ENCODE results near the gene FANCC. TPM values are rescaled to one million over a fixed set of nuclear protein-coding genes. Genes with fewer than 3 reads are reported as not detected.

The FANCC gene
- total and polyA plus RNA-seq, 12 donors, result 1.9 to 6.1 (median 3.3) TPM

GRCh38 chr9:95211028-95211427, 106.5 kb downstream of the FANCC start:
- no peak for TF ChIP-seq CTCF (IDR thresholded peaks at IDR 0.05)
- TF ChIP-seq POLR2A (IDR thresholded peaks at IDR 0.05), result no peak
- Histone ChIP-seq H3K4me3 (no peak overlapping the region), H3K4me1 (replicated peaks in 1 of 2) (peaks cover 4 to 11% of the 10 kb centered on the region in 2 donors), H3K27me3 (no peaks in the 10 kb centered on the region), H3K36me3 (replicated peaks in 1 of 2) (no peaks in the 10 kb centered on the region), H3K9me3 (replicated peaks in 1 of 3) (no peaks in the 10 kb centered on the region), H3K27ac (no peak overlapping the region)
- DNase-seq, result peak in 3 of 7 donors; percentile 24 to 27 (median 27)
- 20 to 40% (median 26%) methylated on average over 1 of the region's 1 CpG for WGBS, 4 donors
- intact Hi-C loops (cut with DNase I), result no loop called here

DNA sequence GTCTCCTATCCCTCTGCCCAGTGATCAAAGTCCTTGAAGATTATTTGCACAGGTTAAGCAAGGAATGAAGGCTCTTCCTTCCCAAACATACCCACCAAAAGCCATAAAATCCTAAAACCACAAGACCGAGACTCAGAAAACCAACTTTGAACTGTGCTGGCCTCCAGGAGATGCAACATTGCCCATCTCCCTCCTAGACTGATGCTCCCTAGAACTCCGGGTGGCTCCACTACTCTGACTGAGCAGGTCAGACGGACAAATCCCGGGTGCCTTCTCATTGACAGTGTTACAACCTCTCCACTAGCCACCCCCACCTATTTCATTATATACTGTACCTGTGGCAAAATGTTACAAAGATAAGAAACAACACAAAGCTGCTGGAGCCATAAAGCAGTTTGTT, 110.1 kb downstream of the FANCC start:
- intact Hi-C loops (cut with DNase I), result no loop called here
- no peaks in the 10 kb centered on the region for H3K9me3 ChIP-seq (replicated peaks in 1 of 3)
- no peaks in the 10 kb centered on the region for H3K36me3 ChIP-seq (replicated peaks in 1 of 2)
- TF ChIP-seq CTCF (IDR thresholded peaks at IDR 0.05), result no peak
- TF ChIP-seq POLR2A (IDR thresholded peaks at IDR 0.05), result no peak
- no peaks in the 10 kb centered on the region for H3K27me3 ChIP-seq
- no peak for DNase-seq
- peaks cover 4 to 8% of the 10 kb centered on the region in 2 donors for H3K4me1 ChIP-seq (replicated peaks in 1 of 2)
- H3K4me3 ChIP-seq, result no peak overlapping the region
- H3K27ac ChIP-seq, result no peak overlapping the region
- WGBS, 4 donors, result 93 to 100% (median 94%) methylated on average over 4 of the region's 4 CpGs

GRCh38 chr9:95206143-95206542, 111.4 kb downstream of the FANCC start:
- TF ChIP-seq POLR2A (IDR thresholded peaks at IDR 0.05) (no peak), CTCF (IDR thresholded peaks at IDR 0.05) (no peak)
- WGBS, 4 donors, result 78 to 86% (median 81%) methylated on average over 8 of the region's 8 CpGs
- no peak for DNase-seq

GRCh38 chr9:95204710-95205109, 112.8 kb downstream of the FANCC start:
- TF ChIP-seq POLR2A (IDR thresholded peaks at IDR 0.05), result no peak
- no peak for TF ChIP-seq CTCF (IDR thresholded peaks at IDR 0.05)
- H3K9me3 ChIP-seq (replicated peaks in 1 of 3), result no peaks in the 10 kb centered on the region
- 66 to 81% (median 73%) methylated on average over 2 of the region's 2 CpGs for WGBS, 4 donors
- no peak overlapping the region for H3K4me3 ChIP-seq
- intact Hi-C loops (cut with DNase I), result no loop called here
- H3K4me1 ChIP-seq (replicated peaks in 1 of 2), result no peaks in the 10 kb centered on the region
- no peak overlapping the region for H3K27ac ChIP-seq
- DNase-seq, result no peak
- no peaks in the 10 kb centered on the region for H3K36me3 ChIP-seq (replicated peaks in 1 of 2)
- H3K27me3 ChIP-seq, result no peaks in the 10 kb centered on the region

More at GRCh38 chr9:95206143-95206542, 111.4 kb downstream of the FANCC start:
- no peaks in the 10 kb centered on the region for H3K36me3 ChIP-seq (replicated peaks in 1 of 2)
- peaks cover under 1 to 4% of the 10 kb centered on the region in 2 donors for H3K4me1 ChIP-seq (replicated peaks in 1 of 2)
- peak overlapping the region in 1 of 4 donors; percentile 9 for H3K4me3 ChIP-seq
- no peaks in the 10 kb centered on the region for H3K9me3 ChIP-seq (replicated peaks in 1 of 3)
- H3K27ac ChIP-seq, result no peak overlapping the region
- no peaks in the 10 kb centered on the region for H3K27me3 ChIP-seq
- intact Hi-C loops (cut with DNase I), result no loop called here
